Spleen (tissue), 11 donors: Measurements from ENCODE around the gene PEX14. TPM values are rescaled to one million over a fixed set of nuclear protein-coding genes. Genes with fewer than 3 reads are reported as not detected.

Experiments used
- DNase-seq: peaks from one replicate; pipeline ENCODE4 v3.0.0-alpha.2; 2020
- H3K27ac ChIP-seq, 8 donors: fragments of 200-600 bp; sonication (generic) in 7 of 8; 1 replicate in 4 of 8; 2 replicates in 4 of 8; pipeline versions ENCODE4 v1.5.0 to v1.8.0; 2016 to 2021; ENCODE audit warnings: inconsistent platforms in 4 of 8, mild to moderate bottlenecking in 4 of 8, moderate library complexity in 1 of 8
- H3K27me3 ChIP-seq, 7 donors: fragments of 200-600 bp; sonication (generic) in 6 of 7; replicated peaks in 1 of 7; 1 replicate in 4 of 7; 2 replicates in 3 of 7; pipeline versions ENCODE4 v1.5.0 to v1.8.0; 2016 to 2021; ENCODE audit warnings: inconsistent platforms in 3 of 7, mild to moderate bottlenecking in 1 of 7
- H3K36me3 ChIP-seq, 6 donors: fragments of 200-600 bp; sonication (generic) in 5 of 6; 1 replicate in 4 of 6; 2 replicates in 2 of 6; pipeline versions ENCODE4 v1.5.0 to v1.8.0; 2016 to 2021; ENCODE audit warnings: inconsistent platforms in 2 of 6
- H3K4me1 ChIP-seq, 6 donors: fragments of 200-600 bp; sonication (generic) in 5 of 6; 1 replicate in 3 of 6; 2 replicates in 3 of 6; pipeline versions ENCODE4 v1.5.0 to v1.8.0; 2016 to 2021; ENCODE audit warnings: inconsistent platforms in 3 of 6
- H3K4me3 ChIP-seq, 8 donors: fragments of 200-600 bp; sonication (generic) in 7 of 8; 1 replicate in 4 of 8; 2 replicates in 4 of 8; pipeline versions ENCODE4 v1.5.0 to v1.8.0; 2016 to 2021; ENCODE audit warnings: inconsistent platforms in 4 of 8, mild to moderate bottlenecking in 4 of 8, moderate library complexity in 2 of 8
- H3K9me3 ChIP-seq, 8 donors: fragments of 200-600 bp; sonication (generic) in 7 of 8; 1 replicate in 4 of 8; 2 replicates in 4 of 8; pipeline versions ENCODE4 v1.5.0 to v1.8.0; 2016 to 2021; ENCODE audit warnings: inconsistent platforms in 4 of 8
- CTCF ChIP-seq, 11 experiments: fragments of 200-600 bp in 7 of 11; fragments of 450-650 bp in 4 of 11; sonication (generic) in 4 of 11; IDR thresholded peaks in 8 of 11; conservative IDR thresholded peaks in 3 of 11; 1 replicate in 7 of 11; 2 replicates in 4 of 11; pipeline versions ENCODE4 v1.4.0 to v1.8.0; 2016 to 2021; ENCODE audit warnings: antibody characterized with exemption in 11 of 11, inconsistent platforms in 4 of 11, mild to moderate bottlenecking in 1 of 11
- POLR2A ChIP-seq, 3 donors: fragments of 450-650 bp; IDR thresholded peaks; one replicate each; pipeline ENCODE4 v1.5.1; 2017; ENCODE audit warnings: antibody characterized with exemption in 3 of 3, mild to moderate bottlenecking in 1 of 3
- POLR2AphosphoS5 ChIP-seq, 3 donors: sonication (generic); formaldehyde crosslinking; IDR thresholded peaks; one replicate each; pipeline ENCODE4 v1.5.1; 2017; ENCODE audit warnings: antibody characterized with exemption in 3 of 3
- WGBS, 5 donors: extraction: QIAGEN DNeasy Blood & Tissue Kit in 3 of 5; methylation state at CpG; one replicate each; pipeline versions ENCODE4 v1.1.5 to v1.1.7; 2013 to 2018; 5-methylcytosine and 5-hydroxymethylcytosine counted together
- intact Hi-C: fragments of 100-400 bp; cut with DNase I; formaldehyde crosslinking; loops from one replicate; pipeline ENCODE4 v1.15.0; 2023; ENCODE audit warnings: low total_unique reads
- polyA plus RNA-seq, 3 donors: library from polyadenylated mRNA; stranded (reverse); fragments of 200-250 nt; gene quantifications; one replicate each; pipeline ENCODE4 v1.2.1, GENCODE V29; 2013
- total RNA-seq, 7 donors: library from RNA; depleted of rRNA in 3 of 7; stranded (reverse); fragments of >200 nt in 3 of 7; fragmentation: NEBNext Ultra II Directional in 4 of 7; extraction: Animal tissue kit (Norgen Biotek cat#: 25700) in 4 of 7; gene quantifications; one replicate each; pipeline versions ENCODE4 v1.1.0 to v1.2.1, GENCODE V29; 2016 to 2021
- donor health status: healthy with polysubstance abuse.
- donor health status: DM: no; HTN: no; CAD: no; lungs with moderate emphysema.
- donor health status: DM: no; HTN: no; CAD: no.
- donor health status: Bipolar disorder and iron deficiency.
- donor health status: healthy.
- donor health status: DM: no; HTN: no; CAD: no.
- donor health status: DM: yes; HTN: yes; CAD: no.

The PEX14 gene
- total and polyA plus RNA-seq, 10 donors: 9.3 to 19.7 (median 12.1) TPM

GRCh38 chr1:10634428-10635084, 159.8 kb downstream of the PEX14 start:
- intact Hi-C loops: no loop called here
- H3K4me3 ChIP-seq: no peak overlapping the region
- peaks cover 0 to 21% (median 6%) of the 10 kb centered on the region in 7 donors for H3K27me3 ChIP-seq
- peaks cover 0 to 51% (median 22%) of the 10 kb centered on the region in 6 donors for H3K36me3 ChIP-seq
- TF ChIP-seq POLR2AphosphoS5 (IDR thresholded peaks at IDR 0.05) (peak in 1 of 3 donors; percentile 44), CTCF (IDR thresholded peaks at IDR 0.05 in 8 of 11, conservative IDR thresholded peaks at IDR 0.05 in 3 of 11) (no peak), POLR2A (IDR thresholded peaks at IDR 0.05) (no peak)
- no peaks in the 10 kb centered on the region for H3K9me3 ChIP-seq
- H3K27ac ChIP-seq: peak overlapping the region in 1 of 8 donors; percentile 7
- 72 to 85% (median 78%) methylated on average over 10 to 23 of the region's 23 CpGs for WGBS, 5 donors
- no peak for DNase-seq
- peaks cover 0 to 15% (median 3%) of the 10 kb centered on the region in 6 donors for H3K4me1 ChIP-seq

GRCh38 chr1:10635085-10635896, 160.5 kb downstream of the PEX14 start:
- WGBS, 5 donors: 59 to 82% (median 68%) methylated on average over 22 to 23 of the region's 23 CpGs
- peaks cover 0 to 25% (median 6%) of the 10 kb centered on the region in 7 donors for H3K27me3 ChIP-seq
- no peak for DNase-seq
- H3K4me3 ChIP-seq: no peak overlapping the region
- intact Hi-C loops: no loop called here
- H3K27ac ChIP-seq: peak overlapping the region in 1 of 8 donors; percentile 7
- TF ChIP-seq CTCF (IDR thresholded peaks at IDR 0.05 in 8 of 11, conservative IDR thresholded peaks at IDR 0.05 in 3 of 11) (no peak), POLR2AphosphoS5 (IDR thresholded peaks at IDR 0.05) (no peak), POLR2A (IDR thresholded peaks at IDR 0.05) (no peak)
- H3K9me3 ChIP-seq: no peaks in the 10 kb centered on the region
- H3K36me3 ChIP-seq: peaks cover 0 to 48% (median 19%) of the 10 kb centered on the region in 6 donors
- peaks cover 0 to 15% (median 3%) of the 10 kb centered on the region in 6 donors for H3K4me1 ChIP-seq

GRCh38 chr1:10635992-10636391, 161.2 kb downstream of the PEX14 start:
- H3K36me3 ChIP-seq: peaks cover 0 to 44% (median 13%) of the 10 kb centered on the region in 6 donors
- peaks cover 0 to 13% (median 3%) of the 10 kb centered on the region in 6 donors for H3K4me1 ChIP-seq
- no peak for TF ChIP-seq CTCF (IDR thresholded peaks at IDR 0.05 in 8 of 11, conservative IDR thresholded peaks at IDR 0.05 in 3 of 11)
- TF ChIP-seq POLR2A (IDR thresholded peaks at IDR 0.05): no peak
- peak in 2 of 3 donors; percentile 22 to 65 for TF ChIP-seq POLR2AphosphoS5 (IDR thresholded peaks at IDR 0.05)
- H3K9me3 ChIP-seq: no peaks in the 10 kb centered on the region
- no peak for DNase-seq
- no peak overlapping the region for H3K27ac ChIP-seq
- H3K4me3 ChIP-seq: no peak overlapping the region
- 82 to 92% (median 87%) methylated on average over 10 to 18 of the region's 18 CpGs for WGBS, 5 donors
- H3K27me3 ChIP-seq: peaks cover 0 to 25% (median 6%) of the 10 kb centered on the region in 7 donors
- intact Hi-C loops: no loop called here

GRCh38 chr1:10637400-10637799, 162.7 kb downstream of the PEX14 start:
- Histone ChIP-seq H3K27ac (no peak overlapping the region), H3K27me3 (peaks cover 0 to 25% (median 6%) of the 10 kb centered on the region in 7 donors), H3K9me3 (no peaks in the 10 kb centered on the region), H3K4me3 (no peak overlapping the region), H3K4me1 (peaks cover 0 to 10% (median 3%) of the 10 kb centered on the region in 6 donors), H3K36me3 (peaks cover 0 to 44% (median 12%) of the 10 kb centered on the region in 6 donors)
- WGBS, 5 donors: 78 to 92% (median 84%) methylated on average over 9 of the region's 9 CpGs
- intact Hi-C loops: no loop called here
- no peak for DNase-seq
- TF ChIP-seq POLR2A (IDR thresholded peaks at IDR 0.05) (no peak), POLR2AphosphoS5 (IDR thresholded peaks at IDR 0.05) (no peak), CTCF (IDR thresholded peaks at IDR 0.05 in 8 of 11, conservative IDR thresholded peaks at IDR 0.05 in 3 of 11) (no peak)
